Adrenal gland (tissue), 12 donors: ENCODE results near the gene ATG10. TPM values are rescaled to one million over a fixed set of nuclear protein-coding genes. Genes with fewer than 3 reads are reported as not detected.

Source experiments
- DNase-seq, 7 donors: peaks; one replicate each; pipeline ENCODE4 v3.0.0-alpha.2; 2019 to 2020
- H3K27ac ChIP-seq, 5 donors: fragments of 200-600 bp; sonication (generic) in 4 of 5; 1 replicate in 3 of 5; 2 replicates in 2 of 5; pipeline versions ENCODE4 v1.5.1 to v1.8.0; 2016 to 2020; ENCODE audit warnings: mild to moderate bottlenecking in 1 of 5
- H3K27me3 ChIP-seq: fragments of 200-600 bp; 2 replicates; pipeline ENCODE4 v1.8.0; 2021
- H3K36me3 ChIP-seq, 2 donors: fragments of 200-600 bp; replicated peaks in 1 of 2; 1 replicate in 1 of 2; 2 replicates in 1 of 2; pipeline versions ENCODE4 v1.5.1 to v1.8.0; 2018 to 2022
- H3K4me1 ChIP-seq, 2 donors: fragments of 200-600 bp; replicated peaks in 1 of 2; 1 replicate in 1 of 2; 2 replicates in 1 of 2; pipeline versions ENCODE4 v1.5.1 to v1.8.0; 2018 to 2021
- H3K4me3 ChIP-seq, 4 donors: fragments of 200-600 bp; sonication (generic) in 3 of 4; one replicate each; pipeline ENCODE4 v1.5.1; 2016 to 2018
- H3K9me3 ChIP-seq, 3 donors: fragments of 200-600 bp; sonication (generic) in 1 of 3; replicated peaks in 1 of 3; 1 replicate in 2 of 3; 2 replicates in 1 of 3; pipeline versions ENCODE4 v1.5.1 to v1.8.0; 2016 to 2021
- POLR2A ChIP-seq, 2 donors: fragments of 450-650 bp; IDR thresholded peaks; one replicate each; pipeline ENCODE4 v1.6.1; 2017; ENCODE audit warnings: antibody characterized with exemption in 2 of 2, mild to moderate bottlenecking in 2 of 2, moderate library complexity in 1 of 2
- WGBS, 4 donors: extraction: QIAGEN DNeasy Blood & Tissue Kit in 2 of 4; methylation state at CpG; one replicate each; pipeline versions ENCODE4 v1.1.5 to v1.1.7; 2013 to 2017; 5-methylcytosine and 5-hydroxymethylcytosine counted together
- intact Hi-C, 2 donors: fragments of 100-400 bp; cut with DNase I; formaldehyde crosslinking; loops; one replicate each; pipeline versions ENCODE4 v1.14.1 to v1.15.0; 2022 to 2023
- polyA plus RNA-seq, 3 donors: library from polyadenylated mRNA; stranded (reverse); fragments of 200-250 nt in 2 of 3; fragments of 350-450 nt in 1 of 3; fragmentation: Illumina TruSeq in 1 of 3; extraction: RNeasy Lipid Tissue Mini Kit (QIAGEN cat#74804) in 1 of 3; gene quantifications; one replicate each; pipeline ENCODE4 v1.2.3, GENCODE V29; 2013 to 2014
- total RNA-seq, 9 donors: library from RNA; depleted of rRNA in 4 of 9; stranded (reverse); fragments of >200 nt in 4 of 9; fragments of 120-200 nt in 1 of 9; fragmentation: NEBNext Ultra II Directional in 1 of 9; extraction: Animal tissue kit (Norgen Biotek cat#: 25700) in 1 of 9; gene quantifications; one replicate each; pipeline versions ENCODE4 v1.1.0 to v1.2.4, GENCODE V29; 2013 to 2023
- TF ChIP-seq, protein P1 (sequence below), 6 experiments: fragments of 450-650 bp in 4 of 6; fragments of 200-600 bp in 2 of 6; sonication (generic) in 1 of 6; IDR thresholded peaks; 1 replicate in 5 of 6; 2 replicates in 1 of 6; pipeline versions ENCODE4 v1.5.1 to v1.8.0; 2016 to 2021; ENCODE audit warnings: antibody characterized with exemption in 6 of 6, mild to moderate bottlenecking in 2 of 6, moderate library complexity in 1 of 6
- donor health status: healthy with polysubstance abuse.
- donor health status: Bipolar disorder and iron deficiency.
- donor health status: DM: yes; HTN: yes; CAD: no.
- donor health status: DM: no; HTN: no; CAD: no.
- donor health status: DM: no; HTN: no; CAD: no.
- donor health status: DM: yes; HTN: yes; CAD: no.

The ATG10 gene
- total and polyA plus RNA-seq, 12 donors = 4.0 to 15.1 (median 7.1) TPM

DNA sequence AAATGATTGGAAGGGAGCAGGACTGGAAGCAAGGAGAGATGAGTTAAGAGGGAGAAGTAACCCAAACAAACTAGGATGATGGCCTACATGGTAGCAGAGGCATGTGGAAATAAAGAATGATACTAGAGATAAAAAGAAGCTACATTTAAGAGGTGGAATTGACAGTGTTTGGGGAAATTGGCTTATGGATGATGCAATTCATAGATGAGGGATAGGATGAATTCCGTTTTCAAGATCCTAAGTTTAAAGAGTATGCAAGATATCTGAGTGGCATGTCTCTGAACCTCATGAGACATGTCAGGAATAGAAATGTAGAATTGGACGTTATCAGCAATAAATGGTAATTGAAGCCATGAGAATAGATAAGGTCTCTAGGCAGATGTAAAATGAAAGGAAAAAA lies 232.7 kb downstream of the ATG10 start:
- Histone ChIP-seq H3K27ac (no peak overlapping the region), H3K4me3 (no peak overlapping the region), H3K4me1 (no peaks in the 10 kb centered on the region), H3K27me3 (no peaks in the 10 kb centered on the region), H3K36me3 (no peaks in the 10 kb centered on the region), H3K9me3 (no peaks in the 10 kb centered on the region)
- TF ChIP-seq, protein P1, sequence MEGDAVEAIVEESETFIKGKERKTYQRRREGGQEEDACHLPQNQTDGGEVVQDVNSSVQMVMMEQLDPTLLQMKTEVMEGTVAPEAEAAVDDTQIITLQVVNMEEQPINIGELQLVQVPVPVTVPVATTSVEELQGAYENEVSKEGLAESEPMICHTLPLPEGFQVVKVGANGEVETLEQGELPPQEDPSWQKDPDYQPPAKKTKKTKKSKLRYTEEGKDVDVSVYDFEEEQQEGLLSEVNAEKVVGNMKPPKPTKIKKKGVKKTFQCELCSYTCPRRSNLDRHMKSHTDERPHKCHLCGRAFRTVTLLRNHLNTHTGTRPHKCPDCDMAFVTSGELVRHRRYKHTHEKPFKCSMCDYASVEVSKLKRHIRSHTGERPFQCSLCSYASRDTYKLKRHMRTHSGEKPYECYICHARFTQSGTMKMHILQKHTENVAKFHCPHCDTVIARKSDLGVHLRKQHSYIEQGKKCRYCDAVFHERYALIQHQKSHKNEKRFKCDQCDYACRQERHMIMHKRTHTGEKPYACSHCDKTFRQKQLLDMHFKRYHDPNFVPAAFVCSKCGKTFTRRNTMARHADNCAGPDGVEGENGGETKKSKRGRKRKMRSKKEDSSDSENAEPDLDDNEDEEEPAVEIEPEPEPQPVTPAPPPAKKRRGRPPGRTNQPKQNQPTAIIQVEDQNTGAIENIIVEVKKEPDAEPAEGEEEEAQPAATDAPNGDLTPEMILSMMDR (IDR thresholded peaks at IDR 0.05) = no peak
- TF ChIP-seq POLR2A (IDR thresholded peaks at IDR 0.05) = no peak
- WGBS, 4 donors = 66 to 80% (median 77%) methylated on average over 2 of the region's 2 CpGs
- no peak for DNase-seq
- intact Hi-C loops = no loop called here

DNA sequence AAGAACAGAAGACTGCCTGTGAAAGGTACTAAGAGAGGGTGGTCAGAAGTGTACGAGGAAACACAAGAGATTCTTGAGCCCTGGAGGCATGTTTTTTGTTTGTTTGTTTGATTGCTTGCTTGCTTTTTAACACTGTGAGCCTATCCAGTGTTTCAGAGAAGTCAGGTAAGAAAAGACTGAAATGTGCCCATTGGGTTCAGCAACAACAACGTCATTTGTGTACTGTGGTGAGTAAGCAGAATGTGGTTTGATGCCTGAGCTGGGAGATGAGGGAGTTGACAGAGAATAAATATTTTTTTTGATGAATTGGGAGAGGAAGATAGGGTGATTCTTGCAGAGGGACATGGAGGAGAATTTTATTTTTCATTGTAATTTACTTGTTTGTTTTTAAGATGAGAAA lies 233.2 kb downstream of the ATG10 start:
- H3K9me3 ChIP-seq = no peaks in the 10 kb centered on the region
- H3K4me1 ChIP-seq = no peaks in the 10 kb centered on the region
- no peak overlapping the region for H3K27ac ChIP-seq
- DNase-seq = no peak
- intact Hi-C loops = no loop called here
- no peaks in the 10 kb centered on the region for H3K36me3 ChIP-seq
- no peaks in the 10 kb centered on the region for H3K27me3 ChIP-seq
- H3K4me3 ChIP-seq = no peak overlapping the region
- no peak for TF ChIP-seq POLR2A (IDR thresholded peaks at IDR 0.05)
- WGBS, 4 donors = 77 to 87% (median 80%) methylated on average over 2 of the region's 2 CpGs

DNA sequence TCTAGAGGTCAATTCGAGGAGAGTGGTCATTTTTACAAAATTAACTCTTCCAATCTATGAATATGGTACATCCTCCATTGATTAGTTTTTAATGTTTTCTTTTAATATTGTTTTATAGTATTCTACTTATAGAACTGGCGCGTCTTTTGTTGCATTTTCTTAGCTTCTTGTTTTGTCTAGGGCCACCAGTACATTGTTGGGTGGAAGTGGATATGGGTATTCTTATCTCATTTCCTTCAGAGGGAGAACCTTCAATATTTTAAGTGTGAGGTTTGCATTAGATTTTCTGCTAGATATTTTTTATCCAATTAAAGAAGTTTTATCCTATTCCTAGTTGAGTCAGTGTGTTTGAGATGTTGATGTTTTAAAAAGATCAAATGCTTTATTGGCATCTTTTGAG lies 236.5 kb downstream of the ATG10 start:
- DNase-seq = no peak
- Histone ChIP-seq H3K9me3 (no peaks in the 10 kb centered on the region), H3K4me1 (no peaks in the 10 kb centered on the region), H3K36me3 (no peaks in the 10 kb centered on the region), H3K4me3 (no peak overlapping the region), H3K27me3 (no peaks in the 10 kb centered on the region), H3K27ac (no peak overlapping the region)
- intact Hi-C loops = no loop called here
- 90 to 94% (median 90%) methylated on average over 3 of the region's 3 CpGs for WGBS, 4 donors
- no peak for TF ChIP-seq POLR2A (IDR thresholded peaks at IDR 0.05)
- TF ChIP-seq, protein P1 (IDR thresholded peaks at IDR 0.05) = no peak

DNA sequence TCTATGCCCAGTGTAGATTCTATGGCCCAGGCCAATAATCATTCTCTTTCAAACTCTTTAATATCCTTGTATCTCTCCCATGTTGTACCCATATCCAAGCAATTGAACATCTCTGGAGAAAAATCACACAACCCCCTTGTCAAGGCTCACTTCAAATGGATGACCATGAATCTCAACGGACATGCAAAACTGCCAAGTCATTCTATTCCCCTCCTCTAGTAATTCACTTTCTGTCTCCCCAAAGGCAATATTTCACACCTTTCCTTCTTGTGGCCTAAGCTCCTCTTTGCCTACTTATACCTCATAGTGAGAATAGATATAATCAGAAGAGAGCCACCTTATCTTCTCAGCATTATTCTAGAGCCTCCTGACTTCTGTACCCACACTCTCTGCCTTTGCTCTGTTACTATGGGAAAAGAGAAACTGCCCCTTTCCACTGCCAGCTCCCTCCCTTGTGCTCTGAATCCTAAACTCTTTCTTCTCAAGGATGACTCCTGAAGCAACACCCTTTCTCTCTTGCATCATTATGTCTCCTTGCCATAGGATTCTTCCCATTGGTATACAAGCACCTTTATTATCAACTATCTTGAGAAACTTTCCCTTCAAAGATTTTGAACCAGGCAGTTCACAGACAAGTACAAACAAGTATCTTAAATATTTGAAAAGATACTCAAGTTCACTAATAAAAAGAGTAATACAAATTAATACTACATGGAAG lies 240.2 kb downstream of the ATG10 start:
- no peaks in the 10 kb centered on the region for H3K4me1 ChIP-seq
- no peaks in the 10 kb centered on the region for H3K27me3 ChIP-seq

More for the DNA sequence above, 240.2 kb downstream of the ATG10 start:
- Histone ChIP-seq H3K4me3 (no peak overlapping the region), H3K9me3 (no peaks in the 10 kb centered on the region), H3K36me3 (no peaks in the 10 kb centered on the region), H3K27ac (no peak overlapping the region)
- no peak for DNase-seq
- 50 to 67% (median 56%) methylated on average over 1 of the region's 1 CpG for WGBS, 4 donors
- no peak for TF ChIP-seq POLR2A (IDR thresholded peaks at IDR 0.05)
- TF ChIP-seq, protein P1 (IDR thresholded peaks at IDR 0.05) = no peak
- intact Hi-C loops = no loop called here
